ENCODE results near the gene DNAJC12.

DNAJC12 gene

GRCh38 chr10:67801118-67801517, 36.9 kb downstream of the DNAJC12 start:
- Histone ChIP-seq H3K79me2 (ENCODE audit: insufficient read depth, low read length) (no peaks in the 10 kb centered on the region), H3K27me3 (ENCODE audit: insufficient read depth, low read length, poor library complexity, severe bottlenecking) (no peaks in the 10 kb centered on the region), H3K4me2 (ENCODE audit: low read depth, low read length, poor library complexity, severe bottlenecking) (no peak overlapping the region), H3K9ac (ENCODE audit: low read depth, low read length, poor library complexity, severe bottlenecking) (no peak overlapping the region), H3K4me1 (ENCODE audit: insufficient read depth, low read length, poor library complexity, severe bottlenecking) (no peaks in the 10 kb centered on the region), H3F3A (ENCODE audit: low read depth) (no peaks in the 10 kb centered on the region), H3K9me2 (replicated peaks; ENCODE audit: low read depth, low read length) (no peaks in the 10 kb centered on the region), H4K20me1 (ENCODE audit: insufficient read depth, low read length, poor library complexity, severe bottlenecking) (no peaks in the 10 kb centered on the region), H3K36me3 (ENCODE audit: insufficient read depth, low read length) (no peaks in the 10 kb centered on the region), H3K4me3 (ENCODE audit: low read length, poor library complexity, severe bottlenecking) (no peak overlapping the region), H3K9me3 (ENCODE audit: insufficient read depth, low read depth, low read length) (no peaks in the 10 kb centered on the region), H2AFZ (ENCODE audit: low read length) (no peak overlapping the region)
- TF ChIP-seq EZH2phosphoT487 (IDR thresholded peaks at IDR 0.05; ENCODE audit: borderline replicate concordance) (no peak), CTCF (conservative IDR thresholded peaks at IDR 0.05; ENCODE audit: low read length) (no peak)

GRCh38 chr10:67794909-67795460, 43.0 kb downstream of the DNAJC12 start:
- no peaks in the 10 kb centered on the region for H3K79me2 ChIP-seq (ENCODE audit: insufficient read depth, low read length)
- no peaks in the 10 kb centered on the region for H3K36me3 ChIP-seq (ENCODE audit: insufficient read depth, low read length)
- no peaks in the 10 kb centered on the region for H3K9me3 ChIP-seq (ENCODE audit: insufficient read depth, low read depth, low read length)

GRCh38 chr10:67794256-67794655, 43.7 kb downstream of the DNAJC12 start:
- TF ChIP-seq EZH2phosphoT487 (IDR thresholded peaks at IDR 0.05; ENCODE audit: borderline replicate concordance) (no peak), CTCF (conservative IDR thresholded peaks at IDR 0.05; ENCODE audit: low read length) (no peak)
- Histone ChIP-seq H3K9me2 (replicated peaks; ENCODE audit: low read depth, low read length) (no peaks in the 10 kb centered on the region), H3K9ac (ENCODE audit: low read depth, low read length, poor library complexity, severe bottlenecking) (no peak overlapping the region), H3K79me2 (ENCODE audit: insufficient read depth, low read length) (no peaks in the 10 kb centered on the region), H2AFZ (ENCODE audit: low read length) (no peak overlapping the region), H3K4me3 (ENCODE audit: low read length, poor library complexity, severe bottlenecking) (no peak overlapping the region), H4K20me1 (ENCODE audit: insufficient read depth, low read length, poor library complexity, severe bottlenecking) (no peaks in the 10 kb centered on the region), H3K4me1 (ENCODE audit: insufficient read depth, low read length, poor library complexity, severe bottlenecking) (no peaks in the 10 kb centered on the region), H3K36me3 (ENCODE audit: insufficient read depth, low read length) (no peaks in the 10 kb centered on the region), H3F3A (ENCODE audit: low read depth) (no peaks in the 10 kb centered on the region), H3K9me3 (ENCODE audit: insufficient read depth, low read depth, low read length) (no peaks in the 10 kb centered on the region), H3K27me3 (ENCODE audit: insufficient read depth, low read length, poor library complexity, severe bottlenecking) (no peaks in the 10 kb centered on the region), H3K4me2 (ENCODE audit: low read depth, low read length, poor library complexity, severe bottlenecking) (no peak overlapping the region)

More at GRCh38 chr10:67794909-67795460, 43.0 kb downstream of the DNAJC12 start:
- Histone ChIP-seq H3K9ac (ENCODE audit: low read depth, low read length, poor library complexity, severe bottlenecking) (no peak overlapping the region), H3K4me3 (ENCODE audit: low read length, poor library complexity, severe bottlenecking) (no peak overlapping the region), H2AFZ (ENCODE audit: low read length) (no peak overlapping the region), H4K20me1 (ENCODE audit: insufficient read depth, low read length, poor library complexity, severe bottlenecking) (no peaks in the 10 kb centered on the region), H3K9me2 (replicated peaks; ENCODE audit: low read depth, low read length) (no peaks in the 10 kb centered on the region), H3K27me3 (ENCODE audit: insufficient read depth, low read length, poor library complexity, severe bottlenecking) (no peaks in the 10 kb centered on the region), H3K4me1 (ENCODE audit: insufficient read depth, low read length, poor library complexity, severe bottlenecking) (no peaks in the 10 kb centered on the region), H3K4me2 (ENCODE audit: low read depth, low read length, poor library complexity, severe bottlenecking) (no peak overlapping the region), H3F3A (ENCODE audit: low read depth) (no peaks in the 10 kb centered on the region)
- TF ChIP-seq CTCF (conservative IDR thresholded peaks at IDR 0.05; ENCODE audit: low read length) (no peak), EZH2phosphoT487 (IDR thresholded peaks at IDR 0.05; ENCODE audit: borderline replicate concordance) (no peak)

Measured in Loucy (cell line).